Right forelimb (tissue), 1 donor: ENCODE results near the gene SEMA5B.

Source experiments
- DNase-seq: peaks from one replicate; pipeline ENCODE4 v3.0.0-alpha.2; 2018

Gene SEMA5B

GRCh38 chr3:123027292-123028232 lies at the start of gene SEMA5B:
Gene SEMA5B, minus strand, starts transcription at chr3:123027763. Its CDS starts 66,500 bp downstream, at chr3:122961263.
- peak; percentile 65 for DNase-seq

GRCh38 chr3:123076496-123077418 lies 49.2 kb upstream of the SEMA5B start:
- no peak for DNase-seq

- no peak for DNase-seq
Observed at GRCh38 chr3:123076112-123076495, 48.5 kb upstream of the SEMA5B start.

- DNase-seq, result no peak
Observed at GRCh38 chr3:123075359-123075758, 47.8 kb upstream of the SEMA5B start.

GRCh38 chr3:123072564-123072963 lies 45.0 kb upstream of the SEMA5B start:
- DNase-seq, result no peak

- no peak for DNase-seq
Observed at GRCh38 chr3:123072152-123072551, 44.6 kb upstream of the SEMA5B start.

GRCh38 chr3:123071581-123071980 lies 44.0 kb upstream of the SEMA5B start:
- DNase-seq, result no peak

GRCh38 chr3:123071146-123071545 lies 43.6 kb upstream of the SEMA5B start:
- no peak for DNase-seq

- DNase-seq, result no peak
Observed at GRCh38 chr3:123070510-123070909, 42.9 kb upstream of the SEMA5B start.

GRCh38 chr3:123068601-123069381 lies 41.2 kb upstream of the SEMA5B start:
- no peak for DNase-seq

GRCh38 chr3:123067689-123068600 lies 40.4 kb upstream of the SEMA5B start:
- no peak for DNase-seq

GRCh38 chr3:123066896-123067688 lies 39.5 kb upstream of the SEMA5B start, which contains the start of gene PDIA5:
Gene PDIA5, plus strand, starts transcription at chr3:123067025. Its CDS starts 140 bp downstream, at chr3:123067165.
- peak; percentile 93 for DNase-seq

- DNase-seq, result no peak
Observed at GRCh38 chr3:123066599-123066895, 39.0 kb upstream of the SEMA5B start.

- DNase-seq, result no peak
Observed at GRCh38 chr3:123064914-123065313, 37.4 kb upstream of the SEMA5B start.

GRCh38 chr3:123064506-123064905 lies 36.9 kb upstream of the SEMA5B start:
- DNase-seq, result no peak

- no peak for DNase-seq
Observed at GRCh38 chr3:123063034-123063433, 35.5 kb upstream of the SEMA5B start.

- no peak for DNase-seq
Observed at GRCh38 chr3:123061856-123062255, 34.3 kb upstream of the SEMA5B start.

- DNase-seq, result no peak
Observed at GRCh38 chr3:123060054-123060453, 32.5 kb upstream of the SEMA5B start.

- no peak for DNase-seq
Observed at GRCh38 chr3:123058505-123058904, 30.9 kb upstream of the SEMA5B start.

GRCh38 chr3:123055352-123055751 lies 27.8 kb upstream of the SEMA5B start:
- DNase-seq, result no peak

GRCh38 chr3:123054931-123055330 lies 27.4 kb upstream of the SEMA5B start:
- DNase-seq, result no peak
